Keratinocyte (primary cell): ENCODE results near the gene SPECC1L. TPM values are rescaled to one million over a fixed set of nuclear protein-coding genes. Genes with fewer than 3 reads are reported as not detected.
"Not testable (repeated sequence)": the region's sequence is repeated elsewhere in the genome, so short reads cannot be mapped to it uniquely, and the experiment has no call there.

Experiments
- DNase-seq: peaks from one replicate; pipeline ENCODE4 v3.0.0-alpha.2; 2011; ENCODE audit warnings: low read depth, missing footprints, low spot score
- FAIRE-seq: peaks from 2 replicates; lab custom pipeline; 2011; peaks lifted over from hg19 to GRCh38; lab: Jason Lieb, UNC
- H2AFZ ChIP-seq: 2 replicates; pipeline ENCODE4 v1.6.0; 2012; ENCODE audit warnings: low read length, control low read depth, inconsistent platforms; ENCODE audit not compliant: control insufficient read depth
- H3K27ac ChIP-seq: 2 replicates; pipeline ENCODE4 v1.5.1; 2011; ENCODE audit warnings: low read length; ENCODE audit not compliant: control insufficient read depth, insufficient read depth
- H3K27me3 ChIP-seq: 3 replicates; pipeline ENCODE4 v1.6.0; 2011; ENCODE audit warnings: low read length; ENCODE audit not compliant: control insufficient read depth, insufficient read depth; ENCODE audit errors: extremely low read depth
- H3K36me3 ChIP-seq, 2 experiments: 2 replicates in 1 of 2; 3 replicates in 1 of 2; pipeline ENCODE4 v1.5.1; 2011; ENCODE audit warnings: low read length in 2 of 2, mild to moderate bottlenecking in 1 of 2; ENCODE audit not compliant: control insufficient read depth in 2 of 2, insufficient read depth in 2 of 2; ENCODE audit errors: extremely low read depth in 1 of 2
- H3K4me1 ChIP-seq: 3 replicates; pipeline ENCODE4 v1.5.1; 2011; ENCODE audit warnings: low read length; ENCODE audit not compliant: control insufficient read depth, insufficient read depth; ENCODE audit errors: extremely low read depth
- H3K4me2 ChIP-seq: 3 replicates; pipeline ENCODE4 v1.6.0; 2011; ENCODE audit warnings: low read depth, low read length; ENCODE audit not compliant: control insufficient read depth, insufficient read depth; ENCODE audit errors: extremely low read depth
- H3K4me3 ChIP-seq, 3 experiments: fragments of 200-600 bp in 1 of 3; sonication (generic) in 1 of 3; 2 replicates in 2 of 3; 3 replicates in 1 of 3; pipeline ENCODE4 v1.5.1; 2011 to 2016; ENCODE audit warnings: low read length in 3 of 3, mild to moderate bottlenecking in 3 of 3, control low read depth in 2 of 3, inconsistent platforms in 1 of 3, low read depth in 1 of 3, mixed read lengths in 1 of 3, mixed run types in 1 of 3, moderate library complexity in 1 of 3; ENCODE audit not compliant: control insufficient read depth in 2 of 3, insufficient read depth in 2 of 3; ENCODE audit errors: extremely low read depth in 1 of 3
- H3K79me2 ChIP-seq: 2 replicates; pipeline ENCODE4 v1.6.0; 2012; ENCODE audit warnings: low read length; ENCODE audit not compliant: control insufficient read depth, insufficient read depth
- H3K9ac ChIP-seq: 3 replicates; pipeline ENCODE4 v1.6.0; 2011; ENCODE audit warnings: low read length; ENCODE audit not compliant: control insufficient read depth, insufficient read depth; ENCODE audit errors: extremely low read depth
- H3K9me1 ChIP-seq: 3 replicates; pipeline ENCODE4 v1.6.0; 2011; ENCODE audit warnings: low read length; ENCODE audit not compliant: control insufficient read depth, insufficient read depth; ENCODE audit errors: extremely low read depth
- H3K9me3 ChIP-seq: 2 replicates; pipeline ENCODE4 v1.5.1; 2012; ENCODE audit warnings: low read depth, low read length; ENCODE audit not compliant: control insufficient read depth
- H4K20me1 ChIP-seq: 3 replicates; pipeline ENCODE4 v1.6.0; 2011; ENCODE audit warnings: low read length; ENCODE audit not compliant: control insufficient read depth, insufficient read depth; ENCODE audit errors: extremely low read depth
- dilution Hi-C: fragments of 300-500 bp; cut with MboI; formaldehyde crosslinking; loops from one replicate; pipeline ENCODE4 v1.7.0; 2020; ENCODE audit warnings: low sequenced_read_pairs; ENCODE audit not compliant: extremely low pct_ligation_motif_present
- polyA plus RNA-seq, 5 experiments: library from polyadenylated mRNA; depleted of rRNA in 3 of 5; stranded (reverse) in 3 of 5; stranded (forward) in 1 of 5; unstranded in 1 of 5; fragments of >200 nt; gene quantifications; 1 replicate in 1 of 5; 2 replicates in 3 of 5; 3 replicates in 1 of 5; pipeline versions ENCODE4 v1.2.1 to v1.2.3, GENCODE V29; 2011 to 2012; ENCODE audit warnings: missing spikeins in 2 of 5, low read depth in 1 of 5, low replicate concordance in 1 of 5

Gene SPECC1L
- polyA plus RNA-seq, 1 donor (not counting 4 experiments of a cell fraction or from before 2014, with no cell fraction given), result 19.3 TPM

- H3K79me2 ChIP-seq, H4K20me1 ChIP-seq, dilution Hi-C loops, H3K4me1 ChIP-seq, H3K4me2 ChIP-seq, FAIRE-seq, H3K27ac ChIP-seq, H3K9ac ChIP-seq, H3K4me3 ChIP-seq, H3K9me3 ChIP-seq, DNase-seq, H3K36me3 ChIP-seq, H3K9me1 ChIP-seq, H2AFZ ChIP-seq, H3K27me3 ChIP-seq: not testable (repeated sequence)
These were observed 21.2 kb upstream of the SPECC1L start for GRCh38 chr22:24249413-24249812.

- H3K27ac ChIP-seq, H3K4me2 ChIP-seq, H4K20me1 ChIP-seq, H3K9ac ChIP-seq, H3K4me3 ChIP-seq, H3K4me1 ChIP-seq, DNase-seq, H3K36me3 ChIP-seq, H3K79me2 ChIP-seq, H3K9me1 ChIP-seq, H2AFZ ChIP-seq, dilution Hi-C loops, FAIRE-seq, H3K9me3 ChIP-seq, H3K27me3 ChIP-seq: not testable (repeated sequence)
These were observed 19.3 kb upstream of the SPECC1L start for GRCh38 chr22:24251286-24251685.

- H4K20me1 ChIP-seq, H3K27me3 ChIP-seq, H3K4me2 ChIP-seq, H3K4me1 ChIP-seq, H2AFZ ChIP-seq, H3K79me2 ChIP-seq, FAIRE-seq, H3K27ac ChIP-seq, H3K9me1 ChIP-seq, DNase-seq, dilution Hi-C loops, H3K36me3 ChIP-seq, H3K9me3 ChIP-seq, H3K4me3 ChIP-seq, H3K9ac ChIP-seq: not testable (repeated sequence)
These were observed 17.5 kb upstream of the SPECC1L start for GRCh38 chr22:24253126-24253525.

GRCh38 chr22:24256136-24256535 is 14.5 kb upstream of the SPECC1L start:
- H3K36me3 ChIP-seq, DNase-seq, H3K4me1 ChIP-seq, H3K27me3 ChIP-seq, H3K4me3 ChIP-seq, H3K9ac ChIP-seq, FAIRE-seq, H2AFZ ChIP-seq, dilution Hi-C loops, H4K20me1 ChIP-seq, H3K4me2 ChIP-seq, H3K9me3 ChIP-seq, H3K27ac ChIP-seq, H3K9me1 ChIP-seq, H3K79me2 ChIP-seq: not testable (repeated sequence)

- H3K4me2 ChIP-seq, H3K36me3 ChIP-seq, H3K9me1 ChIP-seq, H3K27me3 ChIP-seq, H3K9me3 ChIP-seq, H3K9ac ChIP-seq, DNase-seq, H4K20me1 ChIP-seq, dilution Hi-C loops, FAIRE-seq, H3K4me1 ChIP-seq, H3K79me2 ChIP-seq, H3K27ac ChIP-seq, H3K4me3 ChIP-seq, H2AFZ ChIP-seq: not testable (repeated sequence)
These were observed 13.9 kb upstream of the SPECC1L start for GRCh38 chr22:24256736-24257135.
